Suppressor macrophage treated with lipopolysaccharide for 4 hours (primary cell): ENCODE results near the gene HGFAC.

Source experiments
- DNase-seq: peaks from one replicate; pipeline ENCODE4 v3.0.0-alpha.2; 2020

HGFAC gene

GRCh38 chr4:3476936-3477749 lies 35.4 kb downstream of the HGFAC start:
- DNase-seq: no peak

GRCh38 chr4:3477750-3478430 lies 36.1 kb downstream of the HGFAC start:
- no peak for DNase-seq

GRCh38 chr4:3478446-3479357 lies 36.9 kb downstream of the HGFAC start:
- DNase-seq: no peak

GRCh38 chr4:3479358-3480101 lies 37.8 kb downstream of the HGFAC start:
- DNase-seq: no peak

GRCh38 chr4:3480528-3481112 lies 38.9 kb downstream of the HGFAC start:
- DNase-seq: peak; percentile 81

GRCh38 chr4:3481113-3481531 lies 39.4 kb downstream of the HGFAC start:
- DNase-seq: no peak

- no peak for DNase-seq
These were observed 40.1 kb downstream of the HGFAC start for GRCh38 chr4:3481783-3482393.

GRCh38 chr4:3482707-3483106 lies 40.9 kb downstream of the HGFAC start:
- DNase-seq: no peak

- DNase-seq: no peak
These were observed 41.7 kb downstream of the HGFAC start for GRCh38 chr4:3483471-3483921.

- no peak for DNase-seq
These were observed 42.5 kb downstream of the HGFAC start for GRCh38 chr4:3484057-3484973.

- DNase-seq: no peak
These were observed 43.4 kb downstream of the HGFAC start for GRCh38 chr4:3485011-3485791.

- DNase-seq: no peak
These were observed 44.2 kb downstream of the HGFAC start for GRCh38 chr4:3485886-3486540.

- DNase-seq: no peak
These were observed 45.1 kb downstream of the HGFAC start for GRCh38 chr4:3486541-3487540.

- DNase-seq: no peak
These were observed 46.1 kb downstream of the HGFAC start for GRCh38 chr4:3487861-3488260.

- no peak for DNase-seq
These were observed 47.1 kb downstream of the HGFAC start for GRCh38 chr4:3488820-3489219.

GRCh38 chr4:3489451-3489962 lies 47.7 kb downstream of the HGFAC start:
- peak; percentile 13 for DNase-seq

GRCh38 chr4:3491681-3492405 lies 50.1 kb downstream of the HGFAC start:
- no peak for DNase-seq
